UCSD-AML1 (cell line): Measurements from ENCODE around the gene TMEM30A.
A peak's percentile ranks its signal among the peaks of the same experiment; 100 is the strongest.

Experiments used
- DNase-seq: peaks from one replicate; lab custom pipeline; 2025; ENCODE audit not compliant: unreplicated experiment; lab: John Stamatoyannopoulos, UW

TMEM30A gene

GRCh38 chr6:75266716-75267291, 17.8 kb downstream of the TMEM30A start:
- no peak for DNase-seq

GRCh38 chr6:75263401-75263750, 21.2 kb downstream of the TMEM30A start:
- no peak for DNase-seq

GRCh38 chr6:75262716-75263400, 21.7 kb downstream of the TMEM30A start:
- no peak for DNase-seq

GRCh38 chr6:75261299-75261698, 23.3 kb downstream of the TMEM30A start:
- DNase-seq = no peak

GRCh38 chr6:75257343-75258087, 27.1 kb downstream of the TMEM30A start:
- no peak for DNase-seq

GRCh38 chr6:75250552-75250951, 34.0 kb downstream of the TMEM30A start:
- DNase-seq = no peak

- DNase-seq = no peak
Measured at GRCh38 chr6:75249837-75250236, 34.8 kb downstream of the TMEM30A start.

- DNase-seq = no peak
Measured at GRCh38 chr6:75246386-75246785, 38.2 kb downstream of the TMEM30A start.

- peak; percentile 40 for DNase-seq
Measured at GRCh38 chr6:75244063-75244584, 40.5 kb downstream of the TMEM30A start.

DNA sequence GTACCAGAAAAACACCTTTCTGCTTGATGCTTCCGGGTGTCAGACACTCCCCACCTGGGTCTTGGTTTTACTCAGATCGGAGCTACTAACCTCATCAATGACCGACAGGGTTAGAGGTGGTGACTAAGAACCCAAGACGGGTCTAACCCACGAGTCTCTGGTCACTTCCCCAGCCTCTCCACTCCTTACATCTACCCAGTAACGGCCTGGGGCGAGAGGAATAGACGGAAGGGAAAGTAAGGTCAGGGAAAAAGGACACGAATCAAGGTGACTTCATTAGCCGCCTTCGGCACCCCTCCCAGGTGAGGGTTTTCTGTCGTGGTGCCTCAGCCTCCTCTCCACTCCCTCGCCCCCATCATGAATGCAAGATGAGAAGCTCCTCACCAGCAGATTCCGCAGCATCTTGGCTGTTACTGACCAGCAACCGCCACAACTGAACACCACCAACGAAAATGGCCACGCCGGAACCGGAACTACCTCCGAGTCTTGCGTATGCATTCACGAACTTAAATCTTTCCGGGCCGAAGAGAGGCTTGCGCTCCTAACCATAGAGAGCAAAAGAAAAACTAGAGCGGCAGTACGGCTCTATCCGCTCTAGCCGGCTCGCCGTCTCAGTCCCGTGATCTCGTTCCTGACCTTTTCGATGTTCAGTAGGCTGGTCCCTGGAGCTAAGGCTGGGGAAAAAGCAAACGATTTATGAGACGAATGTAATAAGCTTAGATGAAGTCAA, 41.1 kb downstream of the TMEM30A start, which contains the start of gene COX7A2:
TSS of gene COX7A2 (minus strand) at position 469 of the 730 bp plus-strand sequence. CDS start at position 402, 67 bp downstream.
- DNase-seq = peak; percentile 91

DNA sequence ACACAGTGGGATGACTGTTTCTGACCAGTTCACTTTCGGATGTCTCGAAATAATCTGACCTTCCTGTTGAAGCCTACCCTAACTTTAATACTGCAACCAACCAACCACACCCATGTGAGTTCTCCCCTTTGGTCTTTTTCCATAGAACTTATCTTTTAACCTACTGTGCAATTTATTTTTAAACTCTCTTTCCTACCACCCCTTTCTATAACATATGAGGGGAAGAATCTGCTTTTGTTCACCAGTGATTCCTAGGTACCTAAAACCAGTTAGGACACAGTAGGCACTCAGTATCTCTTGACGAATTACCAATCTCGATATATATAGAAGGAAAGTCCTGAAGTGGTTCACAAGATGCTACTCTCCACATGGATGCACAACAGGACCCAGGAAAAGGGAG, 48.0 kb downstream of the TMEM30A start:
- no peak for DNase-seq

- DNase-seq = no peak
Measured at GRCh38 chr6:75235271-75235670, 49.3 kb downstream of the TMEM30A start.

DNA sequence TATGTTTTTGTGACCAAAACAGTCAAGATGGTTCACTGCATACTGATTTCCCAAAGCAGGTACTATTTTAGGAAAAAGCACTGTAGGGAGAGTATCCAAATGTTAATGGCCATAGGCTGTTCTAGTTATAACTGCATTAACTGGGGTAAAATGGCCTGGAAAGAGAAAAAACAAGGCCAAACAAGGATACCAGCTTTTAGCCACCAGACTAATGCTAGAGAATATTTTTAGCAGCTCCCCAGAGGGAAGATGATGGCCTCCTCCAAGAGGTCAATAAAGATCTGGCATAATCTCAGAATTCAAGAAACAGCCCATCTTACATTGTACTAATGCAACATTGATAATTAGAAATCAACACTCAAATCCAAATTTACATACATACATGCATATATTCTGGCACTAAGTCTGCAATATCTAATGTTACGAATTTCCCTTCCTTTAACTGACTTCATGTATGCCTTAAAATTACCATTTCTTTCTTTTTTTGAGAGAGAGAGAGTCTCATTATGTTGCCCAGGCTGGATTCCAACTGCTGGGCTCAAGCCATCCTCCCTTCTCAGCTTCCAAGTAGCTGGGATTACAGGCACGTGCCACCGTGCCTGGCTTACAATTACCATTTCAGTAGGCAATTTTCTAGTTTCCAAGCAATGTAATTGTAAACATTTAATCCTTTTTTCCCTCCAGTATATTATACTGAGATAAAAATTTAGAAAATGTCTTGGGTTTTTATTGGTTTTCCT, 50.3 kb downstream of the TMEM30A start:
- no peak for DNase-seq

DNA sequence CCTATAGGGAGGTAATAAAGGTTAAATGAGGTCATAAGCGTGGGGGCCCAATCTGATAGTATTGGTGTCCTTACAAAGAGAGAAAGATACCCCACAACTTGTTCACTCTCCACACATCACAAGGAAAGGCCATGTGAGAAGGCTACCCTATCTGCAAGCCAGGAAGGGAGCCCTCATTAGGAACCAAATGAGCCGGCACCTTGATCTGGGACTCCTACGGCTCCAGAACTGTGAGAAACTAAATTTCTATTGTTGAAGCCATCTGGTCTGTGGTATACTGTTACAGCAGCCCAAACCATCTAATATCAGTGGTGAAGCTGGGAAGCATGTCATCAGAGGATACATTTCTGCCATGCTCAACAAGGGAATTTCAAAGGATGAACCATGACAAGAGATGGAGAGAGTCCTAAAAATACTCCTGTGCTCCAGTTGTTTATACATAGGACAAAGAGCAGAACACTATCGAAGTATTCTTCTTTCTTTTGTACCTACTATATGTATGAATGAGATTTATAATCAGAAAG, 51.4 kb downstream of the TMEM30A start:
- no peak for DNase-seq

- DNase-seq = no peak
Measured at GRCh38 chr6:75230484-75231325, 53.9 kb downstream of the TMEM30A start.

GRCh38 chr6:75224303-75224926, 60.2 kb downstream of the TMEM30A start:
- DNase-seq = no peak

- DNase-seq = no peak
Measured at GRCh38 chr6:75223428-75223827, 61.2 kb downstream of the TMEM30A start.

DNA sequence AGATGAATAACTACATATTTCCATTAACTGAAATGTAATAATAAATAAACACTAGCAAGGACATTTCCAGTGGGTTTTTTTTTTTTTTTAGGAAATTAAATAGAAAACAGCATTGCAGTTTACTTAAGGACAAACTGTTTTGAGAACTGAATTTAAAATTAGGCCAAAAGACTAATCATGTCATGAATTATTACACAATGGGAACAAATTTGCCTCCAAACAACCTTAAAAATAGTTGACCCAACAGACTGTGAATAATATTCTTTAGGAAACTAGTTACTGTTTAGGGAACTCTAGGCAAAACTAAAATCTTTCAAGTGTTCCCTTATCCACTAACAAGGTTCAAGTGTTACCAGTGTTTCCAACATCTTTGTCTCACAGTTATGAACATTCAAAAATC, 62.3 kb downstream of the TMEM30A start:
- DNase-seq = no peak

DNA sequence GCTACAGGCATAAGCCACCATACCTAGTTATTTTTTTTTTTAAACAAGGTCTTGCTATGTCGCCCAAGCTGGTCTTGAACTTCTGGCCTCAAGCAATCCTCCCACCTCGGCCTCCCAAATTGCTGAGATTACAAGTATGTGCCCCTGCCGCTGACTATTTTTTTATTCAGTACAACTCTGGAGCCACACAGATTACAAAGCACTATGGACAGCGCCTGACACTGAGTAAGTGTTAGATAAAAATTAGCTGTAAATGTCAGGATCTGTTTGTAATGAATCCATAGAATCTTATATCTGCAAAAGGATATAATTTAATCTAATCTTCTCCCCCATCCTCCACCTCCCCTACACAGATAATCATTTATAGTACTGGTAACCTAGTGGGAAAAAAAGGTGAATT, 63.5 kb downstream of the TMEM30A start:
- no peak for DNase-seq
